GM23338 (cell line): ENCODE results near the gene OR2M7. TPM values are rescaled to one million over a fixed set of nuclear protein-coding genes. Genes with fewer than 3 reads are reported as not detected.

Experiments
- POLR2AphosphoS5 ChIP-seq: IDR thresholded peaks from 2 replicates; pipeline ENCODE4 v1.6.1; 2016; ENCODE audit warnings: antibody characterized with exemption, low read depth
- ZNF462 ChIP-seq: fragments of 250-450 bp; sonication (Bioruptor Pico); IDR thresholded peaks from 2 replicates; pipeline ENCODE4 v1.5.0; 2020; ENCODE audit warnings: mild to moderate bottlenecking, moderate library complexity
- polyA plus RNA-seq: library from polyadenylated mRNA; unstranded; fragments of >200 nt; fragmentation: Nextera tagmentation; extraction: Ambion mirVana; gene quantifications from 2 replicates; pipeline ENCODE4 v1.2.1, GENCODE V29; 2016
- total RNA-seq: library from RNA; depleted of rRNA; stranded (reverse); fragments of >200 nt; shearing (Covaris generic); gene quantifications from 2 replicates; pipeline ENCODE4 v1.2.3, GENCODE V29; 2014; rRNA removed

OR2M7 gene
- total and polyA plus RNA-seq, 2 experiments from 2014 or later = not detected

DNA sequence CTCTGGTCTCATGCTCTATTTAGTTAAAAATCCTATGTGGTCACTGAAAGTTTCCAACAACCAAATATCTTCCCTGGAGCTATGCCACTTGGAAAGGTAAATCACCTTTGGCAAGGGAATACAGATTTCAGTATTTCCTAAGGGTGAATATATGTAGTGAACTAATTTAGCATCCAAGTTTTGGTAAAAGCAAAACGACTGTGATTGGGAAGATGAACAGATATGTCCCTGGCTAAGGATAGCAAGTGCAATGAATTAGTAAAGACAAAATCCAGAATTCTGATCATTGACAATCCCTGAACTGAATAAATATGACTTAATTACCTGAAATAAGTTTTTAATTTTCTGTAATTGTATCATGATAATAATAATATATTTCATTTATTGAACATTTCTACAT, 46.5 kb downstream of the OR2M7 start, which contains the start of gene OR2T33 (continued):
- TF ChIP-seq ZNF462 (CRISPR knock-in tag) (no peak), POLR2AphosphoS5 (no peak)

Other genes with a start within 250 kb of the OR2M7 start
- not detected in 2 replicates for gene OR2L13, start 229.4 kb downstream of the OR2M7 start, total RNA-seq
- not detected in 2 replicates for gene OR2L13, start 229.4 kb downstream of the OR2M7 start, polyA plus RNA-seq
- gene OR2M5, start 179.4 kb downstream of the OR2M7 start, total RNA-seq = not detected in 2 replicates
- not detected in 2 replicates for gene OR2M5, start 179.4 kb downstream of the OR2M7 start, polyA plus RNA-seq
- not detected in 2 replicates for gene OR2M2, start 149.7 kb downstream of the OR2M7 start, total RNA-seq
- gene OR2M2, start 149.7 kb downstream of the OR2M7 start, polyA plus RNA-seq = not detected in 2 replicates
- not detected in 2 replicates for gene OR2M3, start 127.3 kb downstream of the OR2M7 start, total RNA-seq
- gene OR2M3, start 127.3 kb downstream of the OR2M7 start, polyA plus RNA-seq = not detected in 2 replicates
- not detected in 2 replicates for gene OR2M4, start 93.2 kb downstream of the OR2M7 start, total RNA-seq
- gene OR2M4, start 93.2 kb downstream of the OR2M7 start, polyA plus RNA-seq = not detected in 2 replicates
- gene OR2T33, start 46.6 kb downstream of the OR2M7 start, total RNA-seq = 0.28 TPM in 1 of 2 replicates, not detected in the other
- 0.32 TPM in 1 of 2 replicates, not detected in the other for gene OR2T33, start 46.6 kb downstream of the OR2M7 start, polyA plus RNA-seq
- not detected in 2 replicates for gene OR2T12, start 21.1 kb downstream of the OR2M7 start, total RNA-seq
- gene OR2T12, start 21.1 kb downstream of the OR2M7 start, polyA plus RNA-seq = not detected in 2 replicates
- gene OR14C36, start 24.2 kb upstream of the OR2M7 start, total RNA-seq = not detected in 2 replicates
- gene OR14C36, start 24.2 kb upstream of the OR2M7 start, polyA plus RNA-seq = not detected in 2 replicates
- gene OR2T4, start 37.1 kb upstream of the OR2M7 start, total RNA-seq = not detected in 2 replicates
- not detected in 2 replicates for gene OR2T4, start 37.1 kb upstream of the OR2M7 start, polyA plus RNA-seq
- not detected in 2 replicates for gene OR2T6, start 51.2 kb upstream of the OR2M7 start, total RNA-seq
- not detected in 2 replicates for gene OR2T6, start 51.2 kb upstream of the OR2M7 start, polyA plus RNA-seq
- gene OR2T1, start 78.5 kb upstream of the OR2M7 start, total RNA-seq = not detected in 2 replicates
- not detected in 2 replicates for gene OR2T1, start 78.5 kb upstream of the OR2M7 start, polyA plus RNA-seq
- gene OR2T2, start 121.1 kb upstream of the OR2M7 start, total RNA-seq = not detected in 2 replicates
- gene OR2T2, start 121.1 kb upstream of the OR2M7 start, polyA plus RNA-seq = not detected in 2 replicates
- gene OR2T3, start 148.8 kb upstream of the OR2M7 start, total RNA-seq = not detected in 2 replicates
- not detected in 2 replicates for gene OR2T3, start 148.8 kb upstream of the OR2M7 start, polyA plus RNA-seq
- not detected in 2 replicates for gene OR2T5, start 164.0 kb upstream of the OR2M7 start, total RNA-seq
- gene OR2T5, start 164.0 kb upstream of the OR2M7 start, polyA plus RNA-seq = not detected in 2 replicates
- not detected in 2 replicates for gene OR2G6, start 183.5 kb upstream of the OR2M7 start, total RNA-seq
- gene OR2G6, start 183.5 kb upstream of the OR2M7 start, polyA plus RNA-seq = not detected in 2 replicates
- not detected in 2 replicates for gene OR2T29, start 238.2 kb upstream of the OR2M7 start, total RNA-seq
- not detected in 2 replicates for gene OR2T29, start 238.2 kb upstream of the OR2M7 start, polyA plus RNA-seq